GM12878 (cell line): ENCODE data around the gene MOXD1. TPM values are rescaled to one million over a fixed set of nuclear protein-coding genes. Genes with fewer than 3 reads are reported as not detected.

Source experiments
- ATAC-seq: fragments of 200-7000 bp; cut with Tn5 transposase; 3 replicates; pipeline ENCODE4 v1.9.1; 2020; ENCODE audit warnings: mild to moderate bottlenecking, moderate library complexity
- BruUV-seq: library from RNA; stranded (reverse); fragments of 400-500 nt; replicated peaks from 2 replicates; lab custom pipeline; 2021; lab: Mats Ljungman, UMichigan
- CTCF ChIA-PET: fragments of 300-600 bp; sonication (Branson Sonifier 250); formaldehyde crosslinking; extraction: SDS; loops from one replicate; lab custom pipeline; 2021; ENCODE audit warnings: inconsistent platforms; lab: Yijun Ruan, JAX
- POLR2A ChIA-PET: fragments of 350-600 bp; formaldehyde crosslinking; extraction: SDS; loops from one replicate; lab custom pipeline; 2021; ENCODE audit warnings: inconsistent platforms; lab: Charles Lee
- RAD21 ChIA-PET: fragments of 300-600 bp; sonication (Branson Sonifier 250); formaldehyde crosslinking; loops from one replicate; lab custom pipeline; 2023; ENCODE audit warnings: antibody characterized with exemption; ENCODE audit not compliant: unreplicated experiment; lab: Charles Lee
- SMC1A ChIA-PET: fragments of 300-600 bp; sonication (Branson Sonifier 250); formaldehyde crosslinking; loops from one replicate; lab custom pipeline; 2023; ENCODE audit not compliant: unreplicated experiment, uncharacterized antibody; lab: Charles Lee
- DNase-seq: peaks from one replicate; pipeline ENCODE4 v3.0.0-alpha.2; 2011; ENCODE audit warnings: low read depth, low spot score
- FAIRE-seq: peaks from 3 replicates; lab custom pipeline; 2011; peaks lifted over from hg19 to GRCh38; lab: Jason Lieb, UNC
- H2AFZ ChIP-seq: 2 replicates; pipeline ENCODE4 v1.6.0; 2011; ENCODE audit warnings: low read depth, low read length, control low read depth; ENCODE audit not compliant: control insufficient read depth
- H3K27ac ChIP-seq: 2 replicates; pipeline ENCODE4 v1.5.1; 2011; ENCODE audit warnings: control low read depth; ENCODE audit not compliant: control insufficient read depth, insufficient read depth
- H3K27me3 ChIP-seq, 2 experiments: replicated peaks in 1 of 2; 2 replicates each; pipeline versions ENCODE4 v1.6.0 to v1.6.1; 2011; ENCODE audit warnings: low read length in 1 of 2; ENCODE audit not compliant: control insufficient read depth in 2 of 2, insufficient read depth in 2 of 2
- H3K36me3 ChIP-seq, 2 experiments: 2 replicates each; pipeline ENCODE4 v1.5.1; 2011; ENCODE audit warnings: low read length in 1 of 2; ENCODE audit not compliant: control insufficient read depth in 2 of 2, insufficient read depth in 2 of 2
- H3K4me1 ChIP-seq: 2 replicates; pipeline ENCODE4 v1.6.1; 2011; ENCODE audit warnings: mild to moderate bottlenecking, low read length, moderate library complexity, mixed read lengths; ENCODE audit not compliant: control insufficient read depth, insufficient read depth
- H3K4me2 ChIP-seq: 2 replicates; pipeline ENCODE4 v1.6.0; 2011; ENCODE audit warnings: control low read depth; ENCODE audit not compliant: control insufficient read depth, insufficient read depth
- H3K4me3 ChIP-seq: fragments of 200-600 bp; sonication (generic); 2 replicates; pipeline ENCODE4 v1.5.1; 2016
- H3K79me2 ChIP-seq: 2 replicates; pipeline ENCODE4 v1.6.0; 2011; ENCODE audit warnings: low read length; ENCODE audit not compliant: control insufficient read depth, insufficient read depth
- H3K9ac ChIP-seq: 2 replicates; pipeline ENCODE4 v1.8.0; 2011; ENCODE audit warnings: low read length, control low read depth, mixed read lengths; ENCODE audit not compliant: control insufficient read depth, insufficient read depth
- H3K9me3 ChIP-seq: replicated peaks from 3 replicates; pipeline ENCODE4 v1.5.1; 2011; ENCODE audit warnings: mild to moderate bottlenecking, low read length; ENCODE audit not compliant: control insufficient read depth, insufficient read depth
- H4K20me1 ChIP-seq: 2 replicates; pipeline ENCODE4 v1.6.0; 2011; ENCODE audit not compliant: control insufficient read depth, insufficient read depth
- BMI1 ChIP-seq: fragments of 450-650 bp; IDR thresholded peaks from 2 replicates; pipeline ENCODE4 v1.6.1; 2016; ENCODE audit warnings: mild to moderate bottlenecking, moderate library complexity, borderline replicate concordance
- SRF ChIP-seq, 2 experiments: IDR thresholded peaks; 2 replicates each; pipeline ENCODE4 v1.6.1; 2011; ENCODE audit warnings: low read depth in 2 of 2, low read length in 2 of 2, mild to moderate bottlenecking in 1 of 2, moderate library complexity in 1 of 2
- STAT3 ChIP-seq: IDR thresholded peaks from 2 replicates; pipeline ENCODE4 v1.6.1; 2011; ENCODE audit warnings: low read depth, low read length, improper control_type of control experiment
- TCF3 ChIP-seq: IDR thresholded peaks from 2 replicates; pipeline ENCODE4 v1.6.1; 2012; ENCODE audit warnings: low read depth, mild to moderate bottlenecking, low read length, borderline replicate concordance; ENCODE audit not compliant: insufficient read depth
- WGBS: methylation state at CpG from one replicate; pipeline ENCODE4 v1.1.6; 2016; ENCODE audit warnings: low lambda C conversion rate; ENCODE audit not compliant: insufficient replicate concordance, insufficient coverage; ENCODE audit errors: missing lambda C conversion rate; 5-methylcytosine and 5-hydroxymethylcytosine counted together
- in situ Hi-C: fragments of 300-500 bp; cut with MboI; formaldehyde crosslinking; loops from 9 replicates; pipeline ENCODE4 v1.14.3; 2018; ENCODE audit warnings: mixed read lengths
- intact Hi-C: fragments of 100-400 bp; cut with micrococcal nuclease; formaldehyde crosslinking; loops from one replicate; pipeline ENCODE4 v1.14.2; 2022; ENCODE audit not compliant: unreplicated experiment
- polyA plus RNA-seq, 11 experiments: library from polyadenylated mRNA; depleted of rRNA in 4 of 11; unstranded in 6 of 11; stranded (reverse) in 5 of 11; fragments of >200 nt; fragmentation: Nextera tagmentation in 4 of 11; fragmentation: Illumina TruSeq in 1 of 11; extraction: Ambion mirVana in 4 of 11; extraction: Trizol in 1 of 11; gene quantifications; 1 replicate in 1 of 11; 2 replicates in 10 of 11; pipeline versions ENCODE4 v1.2.1 to v1.2.3, GENCODE V29; 2011 to 2016; ENCODE audit warnings: inconsistent platforms in 2 of 11, missing spikeins in 2 of 11, low read depth in 1 of 11
- total RNA-seq, 4 experiments: library from RNA; depleted of rRNA in 3 of 4; stranded (reverse); fragments of >200 nt in 3 of 4; fragmentation: Illumina TruSeq in 1 of 4; extraction: Trizol in 1 of 4; gene quantifications; 2 replicates each; pipeline versions ENCODE4 v1.2.1 to v1.2.3, GENCODE V29; 2013 to 2021

The MOXD1 gene
- total and polyA plus RNA-seq, 10 of the 15 experiments (the other 5 are each of a cell fraction or from before 2014, with no cell fraction given): 0.03 to 2.1 (median 0.64) TPM

- H3K4me3 ChIP-seq: no peak overlapping the region
- H3K79me2 ChIP-seq: no peaks in the 10 kb centered on the region
- SMC1A ChIA-PET: no interaction called here
- H3K4me1 ChIP-seq: no peaks in the 10 kb centered on the region
- FAIRE-seq: no peak
- no peak overlapping the region for H3K4me2 ChIP-seq
- H3K27ac ChIP-seq: no peak overlapping the region
- no peak overlapping the region for H2AFZ ChIP-seq
- CTCF ChIA-PET: no interaction called here
- BruUV-seq: no TSS peak
- H4K20me1 ChIP-seq: no peaks in the 10 kb centered on the region
- WGBS: 41% methylated on average over 4 of the region's 4 CpGs
- TF ChIP-seq STAT3 (no peak), SRF (IDR thresholded peaks at IDR 0.05; ENCODE audit: low read depth in 2 of 2, low read length in 2 of 2) (0 out of 4 replicates have a peak, but pooled peaks of 1 of the 2 experiments have one; percentile 7)
- H3K36me3 ChIP-seq: no peaks in the 10 kb centered on the region
- no peak for DNase-seq
- ATAC-seq: no peak
- RAD21 ChIA-PET: no interaction called here
- no peaks in the 10 kb centered on the region; a peak in 1 of 4 replicates for H3K27me3 ChIP-seq
- H3K9me3 ChIP-seq: no peaks in the 10 kb centered on the region; the same call in 2 of the 3 replicates
- no peak overlapping the region for H3K9ac ChIP-seq
- intact Hi-C loops (no loop called here), in situ Hi-C loops (no loop called here)
- POLR2A ChIA-PET: no interaction called here
These were observed 149.2 kb downstream of the MOXD1 start for GRCh38 chr6:132252113-132252512.

DNA sequence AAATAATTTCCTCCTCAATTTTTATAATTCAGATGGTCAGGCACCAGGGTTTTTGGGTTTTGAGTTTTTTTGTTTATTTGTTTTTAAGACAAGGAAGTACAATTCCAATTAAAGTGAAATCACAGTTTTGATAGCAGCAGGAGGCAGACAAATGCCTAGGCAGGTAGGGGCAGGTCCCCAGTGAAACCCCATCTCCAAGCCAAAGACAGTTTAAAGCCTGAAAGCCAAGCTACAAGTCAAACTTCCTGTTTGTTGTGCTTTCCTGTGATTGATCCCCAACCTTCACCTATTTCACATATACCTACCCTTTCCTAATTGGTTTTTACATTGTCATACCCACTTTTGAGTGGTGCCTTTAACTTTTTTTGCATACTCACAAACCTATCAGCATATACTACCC lies 149.6 kb downstream of the MOXD1 start:
- no peaks in the 10 kb centered on the region for H3K36me3 ChIP-seq
- no peaks in the 10 kb centered on the region; a peak in 1 of 4 replicates for H3K27me3 ChIP-seq
- DNase-seq (no peak), FAIRE-seq (no peak), ATAC-seq (no peak)
- TF ChIP-seq TCF3: no peak
- TF ChIP-seq BMI1: no peak
- ChIA-PET SMC1A (no interaction called here), RAD21 (no interaction called here), POLR2A (no interaction called here), CTCF (interaction anchor here (0.6 kb wide), 1 partner anchor 28 kb away, joined by 3 read pairs; no protein-coding TSS in a partner anchor)
- intact Hi-C loops (no loop called here), in situ Hi-C loops (no loop called here)
- H3K4me2 ChIP-seq: no peak overlapping the region
- H3K9me3 ChIP-seq: no peaks in the 10 kb centered on the region; the same call in 2 of the 3 replicates
- no peaks in the 10 kb centered on the region for H3K79me2 ChIP-seq
- no peak overlapping the region for H3K9ac ChIP-seq
- no peak overlapping the region for H2AFZ ChIP-seq
- no peaks in the 10 kb centered on the region for H3K4me1 ChIP-seq
- H3K27ac ChIP-seq: no peak overlapping the region
- H4K20me1 ChIP-seq: no peaks in the 10 kb centered on the region
- BruUV-seq: no TSS peak
- no peak overlapping the region for H3K4me3 ChIP-seq
